ENCODE measurements around the gene PDLIM1.

GRCh38 chr10:95214369-95214768 lies 76.4 kb downstream of the PDLIM1 start:
- TF ChIP-seq CTCF (IDR thresholded peaks at IDR 0.05 in 2 of 3, conservative IDR thresholded peaks at IDR 0.05 in 1 of 3; ENCODE audit: borderline replicate concordance in 1 of 3, insufficient read depth in 1 of 3, low read depth in 2 of 3, low read length in 2 of 3) (no peak), EZH2phosphoT487 (IDR thresholded peaks at IDR 0.05; ENCODE audit: borderline replicate concordance) (no peak), JUND (IDR thresholded peaks at IDR 0.05) (no peak), RAD21 (IDR thresholded peaks at IDR 0.05; ENCODE audit: low read depth) (no peak)

All from HCT116 (cell line).